IMR-90 (cell line): Measurements from ENCODE around the gene AMACR. TPM values are rescaled to one million over a fixed set of nuclear protein-coding genes. Genes with fewer than 3 reads are reported as not detected.

ENCODE experiments used
- ATAC-seq: fragments of 200-7000 bp; cut with Tn5 transposase; 2 replicates; pipeline ENCODE4 v1.9.1; 2020; ENCODE audit warnings: low read depth, mild to moderate bottlenecking, moderate library complexity
- BruUV-seq: library from RNA; stranded (reverse); fragments of 400-500 nt; replicated peaks from 2 replicates; lab custom pipeline; 2021; lab: Mats Ljungman, UMichigan
- CTCF ChIA-PET: fragments of 300-600 bp; formaldehyde crosslinking; extraction: SDS; loops from one replicate; lab custom pipeline; 2021; ENCODE audit warnings: antibody characterized with exemption; lab: Yijun Ruan, JAX
- POLR2A ChIA-PET: fragments of 300-600 bp; sonication (Branson Sonifier 250); formaldehyde crosslinking; loops from one replicate; lab custom pipeline; 2022; ENCODE audit warnings: antibody characterized with exemption; ENCODE audit not compliant: unreplicated experiment; lab: Charles Lee
- DNase-seq: peaks from one replicate; pipeline ENCODE4 v3.0.0; 2013
- H2AFZ ChIP-seq: replicated peaks from 2 replicates; pipeline ENCODE3; 2013; ENCODE audit warnings: low read length, mild to moderate bottlenecking; ENCODE audit not compliant: poor library complexity
- H2AK5ac ChIP-seq: 2 replicates; pipeline ENCODE4 v1.6.1; 2013; ENCODE audit warnings: low read depth, low read length, inconsistent platforms
- H2AK9ac ChIP-seq: replicated peaks from 2 replicates; pipeline ENCODE3; 2013; ENCODE audit warnings: mild to moderate bottlenecking, low read depth, low read length, moderate library complexity; ENCODE audit not compliant: poor library complexity
- H2BK120ac ChIP-seq: 2 replicates; pipeline ENCODE4 v1.6.1; 2013; ENCODE audit warnings: low read depth, low read length, inconsistent platforms
- H2BK15ac ChIP-seq: 3 replicates; pipeline ENCODE4 v1.6.1; 2013; ENCODE audit warnings: low read depth, low read length, inconsistent platforms
- H2BK20ac ChIP-seq: 2 replicates; pipeline ENCODE4 v1.6.1; 2013; ENCODE audit warnings: low read depth, mild to moderate bottlenecking, inconsistent platforms, low read length, moderate library complexity
- H2BK5ac ChIP-seq: 2 replicates; pipeline ENCODE4 v1.6.1; 2013; ENCODE audit warnings: mild to moderate bottlenecking, low read depth, low read length, inconsistent platforms; ENCODE audit not compliant: poor library complexity, severe bottlenecking
- H3K14ac ChIP-seq: replicated peaks from 2 replicates; pipeline ENCODE4 v1.6.1; 2013; ENCODE audit warnings: low read depth, low read length, inconsistent platforms
- H3K18ac ChIP-seq: 2 replicates; pipeline ENCODE4 v1.6.1; 2013; ENCODE audit warnings: low read depth, low read length, control low read depth
- H3K23ac ChIP-seq: 2 replicates; pipeline ENCODE4 v1.6.1; 2013; ENCODE audit warnings: low read depth, low read length, inconsistent platforms
- H3K27ac ChIP-seq: 2 replicates; pipeline ENCODE4 v1.5.1; 2013; ENCODE audit warnings: mild to moderate bottlenecking, control low read depth, low read length; ENCODE audit not compliant: insufficient read depth
- H3K27me3 ChIP-seq: 2 replicates; pipeline ENCODE4 v1.6.1; 2013; ENCODE audit warnings: low read length; ENCODE audit not compliant: control insufficient read depth, insufficient read depth
- H3K36me3 ChIP-seq: 2 replicates; pipeline ENCODE4 v1.6.1; 2013; ENCODE audit warnings: low read length, mixed read lengths; ENCODE audit not compliant: control insufficient read depth, insufficient read depth
- H3K4ac ChIP-seq: 2 replicates; pipeline ENCODE4 v1.6.1; 2013; ENCODE audit warnings: low read depth, low read length, inconsistent platforms
- H3K4me1 ChIP-seq: 2 replicates; pipeline ENCODE4 v1.6.1; 2013; ENCODE audit warnings: low read length, mixed read lengths; ENCODE audit not compliant: control insufficient read depth, insufficient read depth
- H3K4me2 ChIP-seq: 2 replicates; pipeline ENCODE4 v1.6.1; 2013; ENCODE audit warnings: low read depth, mild to moderate bottlenecking, control low read depth, low read length, moderate library complexity
- H3K4me3 ChIP-seq: 2 replicates; pipeline ENCODE4 v1.5.1; 2013; ENCODE audit warnings: low read depth, mild to moderate bottlenecking, control low read depth, low read length, moderate library complexity; ENCODE audit not compliant: insufficient read depth
- H3K56ac ChIP-seq: 2 replicates; pipeline ENCODE4 v1.6.1; 2013; ENCODE audit warnings: low read length, inconsistent platforms; ENCODE audit not compliant: insufficient read depth; ENCODE audit errors: extremely low read depth
- H3K79me1 ChIP-seq, 2 experiments: 2 replicates each; pipeline ENCODE4 v1.6.1; 2013; ENCODE audit warnings: low read length in 2 of 2, inconsistent platforms in 1 of 2, low read depth in 1 of 2
- H3K9ac ChIP-seq: 2 replicates; pipeline ENCODE4 v1.6.1; 2013; ENCODE audit warnings: low read depth, low read length, control low read depth
- H3K9me1 ChIP-seq: 2 replicates; pipeline ENCODE4 v1.6.1; 2013; ENCODE audit warnings: low read length, inconsistent platforms; ENCODE audit not compliant: insufficient read depth
- H3K9me3 ChIP-seq: 2 replicates; pipeline ENCODE4 v1.6.1; 2013; ENCODE audit warnings: low read length; ENCODE audit not compliant: control insufficient read depth, insufficient read depth
- H4K20me1 ChIP-seq: 2 replicates; pipeline ENCODE4 v1.6.1; 2013; ENCODE audit warnings: low read length, inconsistent platforms; ENCODE audit not compliant: insufficient read depth
- H4K5ac ChIP-seq: 2 replicates; pipeline ENCODE4 v1.6.1; 2013; ENCODE audit warnings: mild to moderate bottlenecking, low read depth, low read length, control low read depth
- H4K8ac ChIP-seq, 2 experiments: 2 replicates each; pipeline ENCODE4 v1.6.1; 2013; ENCODE audit warnings: low read depth in 2 of 2, low read length in 2 of 2, control low read depth in 1 of 2, inconsistent platforms in 1 of 2
- H4K91ac ChIP-seq: 2 replicates; pipeline ENCODE4 v1.6.1; 2013; ENCODE audit warnings: low read depth, low read length, inconsistent platforms; ENCODE audit not compliant: insufficient read depth
- BHLHE40 ChIP-seq: fragments of 150-350 bp; IDR thresholded peaks from 2 replicates; pipeline ENCODE4 v1.6.1; 2016; ENCODE audit warnings: mild to moderate bottlenecking, low read depth, low read length
- CEBPB ChIP-seq: IDR thresholded peaks from 2 replicates; pipeline ENCODE4 v1.6.1; 2012; ENCODE audit warnings: low read depth, low read length, improper control_type of control experiment
- ELK1 ChIP-seq: fragments of 150-350 bp; IDR thresholded peaks from 2 replicates; pipeline ENCODE4 v1.6.1; 2016; ENCODE audit warnings: low read depth, mild to moderate bottlenecking, low read length, moderate library complexity, borderline replicate concordance
- MAFK ChIP-seq: IDR thresholded peaks from 2 replicates; pipeline ENCODE4 v1.6.1; 2012; ENCODE audit warnings: low read depth, low read length, improper control_type of control experiment
- MXI1 ChIP-seq: IDR thresholded peaks from 2 replicates; pipeline ENCODE4 v1.6.1; 2012; ENCODE audit warnings: low read depth, mild to moderate bottlenecking, low read length, moderate library complexity, borderline replicate concordance
- NFE2L2 ChIP-seq: fragments of 150-350 bp; IDR thresholded peaks from 2 replicates; pipeline ENCODE4 v1.6.1; 2016; ENCODE audit warnings: low read depth, mild to moderate bottlenecking, low read length
- RAD21 ChIP-seq: IDR thresholded peaks from 2 replicates; pipeline ENCODE4 v1.6.1; 2012; ENCODE audit warnings: low read length, improper control_type of control experiment
- RCOR1 ChIP-seq: IDR thresholded peaks from 2 replicates; pipeline ENCODE4 v1.6.1; 2012; ENCODE audit warnings: mild to moderate bottlenecking, low read length, improper control_type of control experiment; ENCODE audit not compliant: insufficient replicate concordance
- RFX5 ChIP-seq: IDR thresholded peaks from 2 replicates; pipeline ENCODE4 v1.8.0; 2012; ENCODE audit warnings: low read depth, mild to moderate bottlenecking, low read length, moderate library complexity
- SMC3 ChIP-seq: fragments of 150-350 bp; IDR thresholded peaks from 2 replicates; pipeline ENCODE4 v1.6.1; 2016; ENCODE audit warnings: low read depth, mild to moderate bottlenecking, antibody characterized with exemption, low read length, moderate library complexity
- WGBS, 2 experiments: methylation state at CpG; one replicate each; pipeline versions ENCODE4 v1.1.5 to v1.1.7; 2013; ENCODE audit warnings: missing lambda C conversion rate in 2 of 2; ENCODE audit not compliant: insufficient read length in 1 of 2; ENCODE audit errors: extremely low coverage in 2 of 2; 5-methylcytosine and 5-hydroxymethylcytosine counted together
- dilution Hi-C: fragments of 300-500 bp; cut with HindIII; formaldehyde crosslinking; loops from one replicate; pipeline ENCODE4 v1.14.3; 2018; ENCODE audit warnings: low sequenced_read_pairs; ENCODE audit not compliant: unreplicated experiment
- in situ Hi-C: fragments of 300-500 bp; cut with MboI; formaldehyde crosslinking; loops from 3 replicates; pipeline ENCODE4 v1.14.3; 2019; ENCODE audit warnings: low sequenced_read_pairs, inconsistent platforms, mixed read lengths
- intact Hi-C: fragments of 100-400 bp; cut with micrococcal nuclease; formaldehyde crosslinking; loops from 2 replicates; pipeline ENCODE4 v1.10.0; 2022
- polyA plus RNA-seq, 3 experiments: library from polyadenylated mRNA; depleted of rRNA; stranded (reverse); fragments of >200 nt; gene quantifications; 2 replicates each; pipeline ENCODE4 v1.2.3, GENCODE V29; 2012; ENCODE audit warnings: low replicate concordance in 1 of 3
- total RNA-seq: library from RNA; depleted of rRNA; stranded (reverse); fragments of >200 nt; gene quantifications from 2 replicates; pipeline ENCODE4 v1.2.3, GENCODE V29; 2012

AMACR gene
- total and polyA plus RNA-seq, 2 of the 4 experiments (the other 2 are of a cell fraction) = 8.2 to 12.9 TPM

GRCh38 chr5:34031966-34032365, 24.1 kb upstream of the AMACR start:
- no peaks in the 10 kb centered on the region for H3K4me1 ChIP-seq
- intact Hi-C loops = no loop called here
- H2BK15ac ChIP-seq = no peak overlapping the region
- in situ Hi-C loops = no loop called here
- H4K91ac ChIP-seq = no peak overlapping the region
- no peak overlapping the region for H3K27ac ChIP-seq
- H2BK120ac ChIP-seq = no peak overlapping the region
- no peak overlapping the region for H2AK9ac ChIP-seq
- no peak overlapping the region for H3K4me3 ChIP-seq
- H3K79me1 ChIP-seq = no peaks in the 10 kb centered on the region
- no peak overlapping the region for H3K4me2 ChIP-seq
- no peak overlapping the region for H3K4ac ChIP-seq
- no peak overlapping the region for H3K23ac ChIP-seq
- no peak for TF ChIP-seq ELK1
- no peak for TF ChIP-seq RFX5
- no peak for TF ChIP-seq SMC3
- TF ChIP-seq RCOR1 = no peak
- TF ChIP-seq NFE2L2 = no peak
- no peak for TF ChIP-seq RAD21
- no peak for TF ChIP-seq MAFK
- no peak for TF ChIP-seq CEBPB
- no peak for TF ChIP-seq BHLHE40
- TF ChIP-seq MXI1 = no peak
- CTCF ChIA-PET = no interaction called here
- POLR2A ChIA-PET = no interaction called here
- no peak overlapping the region for H3K56ac ChIP-seq
- dilution Hi-C loops = no loop called here
- no peak overlapping the region for H2BK20ac ChIP-seq
- no peaks in the 10 kb centered on the region for H3K36me3 ChIP-seq
- no peak overlapping the region for H3K14ac ChIP-seq
- no TSS peak for BruUV-seq
- H4K5ac ChIP-seq = no peak overlapping the region
- no peak overlapping the region for H3K18ac ChIP-seq
- H2AK5ac ChIP-seq = no peak overlapping the region
- WGBS, 2 experiments = no CpG with 5 or more reads among the region's 3 CpGs
- no peaks in the 10 kb centered on the region for H3K27me3 ChIP-seq
- H3K9me1 ChIP-seq = no peaks in the 10 kb centered on the region; the same call in 1 of the 2 replicates
- no peak overlapping the region for H2BK5ac ChIP-seq
- no peaks in the 10 kb centered on the region for H3K9me3 ChIP-seq
- no peak overlapping the region for H2AFZ ChIP-seq
- no peak overlapping the region for H3K9ac ChIP-seq
- H4K8ac ChIP-seq = no peak overlapping the region
- DNase-seq (no peak), ATAC-seq (no peak)
- no peaks in the 10 kb centered on the region for H4K20me1 ChIP-seq
